Stimulated activated memory B cell treated with anti-CD40 and anti-IgM and Interleukin-4, amounts not matched to agents 10 μg/mL and 1 μg/mL and 100 μg/mL, for 72 hours (primary cell): ENCODE measurements around the gene CAVIN1.

Source experiments
- ATAC-seq: fragments of 150-1000 bp; cut with Tn5 transposase; 2 replicates; pipeline ENCODE4 v1.10.0; 2021
- H3K27ac Mint-ChIP-seq: one replicate; pipeline ENCODE4 v1.8.0; 2022; ENCODE audit warnings: mild to moderate bottlenecking, mixed read lengths
- H3K27me3 Mint-ChIP-seq: one replicate; pipeline ENCODE4 v1.8.0; 2022; ENCODE audit warnings: mixed read lengths
- H3K36me3 Mint-ChIP-seq: one replicate; pipeline ENCODE4 v1.8.0; 2022; ENCODE audit warnings: mixed read lengths
- H3K4me1 Mint-ChIP-seq: one replicate; pipeline ENCODE4 v1.8.0; 2022; ENCODE audit warnings: mixed read lengths
- H3K4me3 Mint-ChIP-seq: one replicate; pipeline ENCODE4 v1.8.0; 2022; ENCODE audit warnings: mild to moderate bottlenecking, moderate library complexity, mixed read lengths
- H3K9me3 Mint-ChIP-seq: one replicate; pipeline ENCODE4 v1.8.0; 2022; ENCODE audit warnings: mixed read lengths

The CAVIN1 gene

GRCh38 chr17:42414704-42415409 is 8.2 kb downstream of the CAVIN1 start:
- Mint-ChIP-seq H3K4me3 (no peak overlapping the region), H3K36me3 (no peaks in the 10 kb centered on the region), H3K27ac (peak overlapping the region; percentile 46), H3K27me3 (peaks cover 8% of the 10 kb centered on the region), H3K9me3 (no peaks in the 10 kb centered on the region), H3K4me1 (peaks cover 28% of the 10 kb centered on the region)
- peak; percentile 79 for ATAC-seq

- Mint-ChIP-seq H3K27me3 (peaks cover 8% of the 10 kb centered on the region), H3K4me1 (peaks cover 23% of the 10 kb centered on the region), H3K27ac (no peak overlapping the region), H3K36me3 (no peaks in the 10 kb centered on the region), H3K4me3 (no peak overlapping the region), H3K9me3 (no peaks in the 10 kb centered on the region)
- ATAC-seq, result no peak
Measured at GRCh38 chr17:42413464-42414040, 9.5 kb downstream of the CAVIN1 start.

- Mint-ChIP-seq H3K9me3 (no peaks in the 10 kb centered on the region), H3K27ac (no peak overlapping the region), H3K27me3 (peaks cover 8% of the 10 kb centered on the region), H3K36me3 (no peaks in the 10 kb centered on the region), H3K4me1 (peaks cover 29% of the 10 kb centered on the region), H3K4me3 (no peak overlapping the region)
- ATAC-seq, result no peak
Measured at GRCh38 chr17:42411905-42412679, 11.0 kb downstream of the CAVIN1 start.

- ATAC-seq, result no peak
- Mint-ChIP-seq H3K36me3 (no peaks in the 10 kb centered on the region), H3K4me3 (no peak overlapping the region), H3K9me3 (no peaks in the 10 kb centered on the region), H3K4me1 (peaks cover 27% of the 10 kb centered on the region), H3K27me3 (peaks cover 6% of the 10 kb centered on the region), H3K27ac (no peak overlapping the region)
Measured at GRCh38 chr17:42411361-42411760, 11.7 kb downstream of the CAVIN1 start.

DNA sequence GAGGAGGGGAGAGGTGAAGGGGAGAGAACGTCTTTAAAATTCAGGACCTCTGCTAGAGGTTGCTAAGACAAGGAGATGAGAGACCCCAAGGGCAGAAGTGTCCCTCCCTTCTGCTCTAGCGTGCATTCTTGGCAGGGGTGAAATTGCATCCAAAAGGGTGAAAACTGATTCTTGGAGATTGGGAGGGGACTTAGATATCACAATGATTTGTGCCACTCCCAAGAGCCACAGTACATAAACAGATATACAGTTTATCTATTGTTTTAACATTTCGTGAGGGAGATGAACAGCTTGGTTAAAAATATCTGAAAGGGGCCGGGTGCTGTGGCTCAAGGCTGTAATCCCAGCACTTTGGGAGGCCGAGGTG is 12.8 kb downstream of the CAVIN1 start:
- Mint-ChIP-seq H3K27ac (no peak overlapping the region), H3K27me3 (no peaks in the 10 kb centered on the region), H3K36me3 (no peaks in the 10 kb centered on the region), H3K4me3 (no peak overlapping the region), H3K4me1 (peaks cover 25% of the 10 kb centered on the region), H3K9me3 (no peaks in the 10 kb centered on the region)
- ATAC-seq, result no peak

GRCh38 chr17:42409523-42410318 is 13.3 kb downstream of the CAVIN1 start:
- Mint-ChIP-seq H3K4me3 (no peak overlapping the region), H3K4me1 (peaks cover 19% of the 10 kb centered on the region), H3K9me3 (no peaks in the 10 kb centered on the region), H3K27ac (no peak overlapping the region), H3K36me3 (no peaks in the 10 kb centered on the region), H3K27me3 (no peaks in the 10 kb centered on the region)
- ATAC-seq, result no peak

DNA sequence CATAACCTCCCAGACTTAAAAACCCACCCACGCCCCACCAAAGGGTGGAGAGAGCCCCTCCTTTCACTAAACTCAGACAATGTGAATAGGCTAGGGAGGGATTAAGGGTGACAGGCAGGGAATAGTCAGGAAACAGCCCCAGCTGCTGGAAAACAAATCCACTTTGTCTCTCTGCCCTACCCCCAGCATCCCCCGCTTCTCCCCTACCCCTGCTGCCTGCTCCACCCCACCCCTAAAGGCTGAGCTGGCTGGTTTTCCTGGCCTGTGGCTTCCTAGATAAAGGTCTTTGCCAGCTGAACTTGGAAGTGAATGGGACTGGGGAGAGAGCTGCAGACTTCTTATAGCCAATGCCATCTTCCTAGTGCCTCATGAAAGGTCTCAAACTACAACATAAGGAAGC is 15.0 kb downstream of the CAVIN1 start:
- H3K27ac Mint-ChIP-seq, result no peak overlapping the region
- ATAC-seq, result no peak
- H3K36me3 Mint-ChIP-seq, result no peaks in the 10 kb centered on the region
- no peaks in the 10 kb centered on the region for H3K9me3 Mint-ChIP-seq
- H3K4me3 Mint-ChIP-seq, result no peak overlapping the region
- peaks cover 20% of the 10 kb centered on the region for H3K4me1 Mint-ChIP-seq
- H3K27me3 Mint-ChIP-seq, result no peaks in the 10 kb centered on the region

- Mint-ChIP-seq H3K4me3 (no peak overlapping the region), H3K27ac (no peak overlapping the region), H3K9me3 (no peaks in the 10 kb centered on the region), H3K4me1 (peaks cover 20% of the 10 kb centered on the region), H3K27me3 (no peaks in the 10 kb centered on the region), H3K36me3 (no peaks in the 10 kb centered on the region)
- ATAC-seq, result peak; percentile 88
Measured at GRCh38 chr17:42407289-42407836, 15.7 kb downstream of the CAVIN1 start.

DNA sequence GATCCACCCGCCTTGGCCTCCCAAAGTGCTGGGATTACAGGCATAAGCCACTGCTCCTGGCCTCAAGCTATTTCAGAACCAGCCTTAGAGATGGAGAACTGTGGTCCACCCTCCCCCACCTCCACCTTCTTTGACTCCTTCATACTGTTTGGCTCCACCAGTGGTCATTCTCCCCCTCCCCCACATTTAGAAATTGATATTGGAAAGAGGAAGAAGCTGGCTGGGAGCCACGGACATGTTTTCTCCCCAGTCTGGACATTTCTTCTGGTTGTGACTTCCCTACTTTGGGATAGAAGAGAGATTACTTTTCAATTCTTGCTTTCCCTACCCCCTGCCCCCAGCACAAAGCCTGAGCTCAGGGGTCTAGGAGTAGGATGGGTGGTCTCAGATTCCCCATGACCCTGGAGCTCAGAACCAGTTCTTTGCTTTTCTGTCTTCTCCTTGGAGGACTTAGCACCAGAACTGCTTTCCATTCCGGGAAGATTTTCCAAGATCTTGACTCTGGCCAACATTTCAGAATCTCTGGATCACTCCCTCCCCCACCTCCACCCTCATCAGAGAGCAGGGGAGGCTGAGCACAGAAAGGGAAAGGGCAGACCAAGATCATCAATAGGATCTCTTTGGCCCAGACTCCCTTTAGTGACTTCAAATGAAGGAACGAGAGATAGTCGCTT is 16.3 kb downstream of the CAVIN1 start:
- H3K27ac Mint-ChIP-seq, result no peak overlapping the region
- H3K4me3 Mint-ChIP-seq, result no peak overlapping the region
- peaks cover 20% of the 10 kb centered on the region for H3K4me1 Mint-ChIP-seq
- H3K27me3 Mint-ChIP-seq, result no peaks in the 10 kb centered on the region
- H3K36me3 Mint-ChIP-seq, result no peaks in the 10 kb centered on the region
- no peak for ATAC-seq
- H3K9me3 Mint-ChIP-seq, result no peaks in the 10 kb centered on the region

DNA sequence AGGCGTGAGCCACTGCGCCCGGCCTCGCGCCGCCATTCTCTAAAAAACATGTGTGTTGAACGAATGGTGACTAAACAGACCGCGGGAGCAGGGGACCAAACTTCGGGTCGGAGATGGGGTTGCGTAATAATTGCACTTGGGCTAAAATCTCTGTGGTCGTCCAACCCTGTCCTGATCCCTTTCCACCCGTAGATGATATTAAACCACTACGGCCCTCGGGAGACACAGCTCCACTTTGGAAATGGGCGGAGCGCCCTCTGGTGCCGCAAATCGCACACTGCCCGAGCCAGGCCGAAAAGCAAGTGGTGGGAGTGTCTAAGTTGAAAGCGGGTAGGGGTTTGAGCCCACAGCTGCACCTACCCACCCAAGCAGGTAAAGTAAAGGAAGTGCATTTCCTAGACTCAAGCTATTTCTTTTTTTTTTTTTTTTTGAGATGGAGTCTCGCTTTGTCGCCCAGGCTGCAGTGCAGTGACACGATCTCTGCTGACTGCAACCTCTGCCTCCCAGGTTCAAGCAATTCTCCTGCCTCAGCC is 17.0 kb downstream of the CAVIN1 start:
- H3K36me3 Mint-ChIP-seq, result no peaks in the 10 kb centered on the region
- no peak overlapping the region for H3K4me3 Mint-ChIP-seq
- ATAC-seq, result peak; percentile 76
- H3K27me3 Mint-ChIP-seq, result no peaks in the 10 kb centered on the region
- peaks cover 20% of the 10 kb centered on the region for H3K4me1 Mint-ChIP-seq
- H3K9me3 Mint-ChIP-seq, result no peaks in the 10 kb centered on the region
- no peak overlapping the region for H3K27ac Mint-ChIP-seq

DNA sequence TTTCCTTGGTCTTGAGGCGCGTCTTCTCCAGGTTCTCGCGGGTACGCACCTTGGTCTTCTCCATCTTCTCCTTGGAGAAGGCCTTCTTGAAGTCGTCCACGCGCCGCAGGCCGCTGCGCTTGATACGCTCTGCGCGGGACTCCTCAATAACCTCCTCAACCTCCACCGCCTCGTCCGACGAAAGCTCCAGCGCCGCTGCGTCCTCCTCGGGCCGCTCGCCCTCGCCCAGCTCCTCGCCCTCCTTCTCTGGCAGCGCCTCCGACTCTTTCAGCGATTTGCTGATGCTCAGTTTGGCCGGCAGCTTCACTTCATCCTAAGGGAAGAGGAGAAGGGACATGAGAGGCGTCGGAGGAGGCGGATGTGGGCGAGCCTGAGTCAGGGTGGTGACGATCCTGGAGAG is 18.0 kb downstream of the CAVIN1 start:
- H3K27me3 Mint-ChIP-seq, result no peaks in the 10 kb centered on the region
- H3K4me3 Mint-ChIP-seq, result no peak overlapping the region
- no peaks in the 10 kb centered on the region for H3K9me3 Mint-ChIP-seq
- peaks cover 20% of the 10 kb centered on the region for H3K4me1 Mint-ChIP-seq
- no peaks in the 10 kb centered on the region for H3K36me3 Mint-ChIP-seq
- no peak overlapping the region for H3K27ac Mint-ChIP-seq
- no peak for ATAC-seq

DNA sequence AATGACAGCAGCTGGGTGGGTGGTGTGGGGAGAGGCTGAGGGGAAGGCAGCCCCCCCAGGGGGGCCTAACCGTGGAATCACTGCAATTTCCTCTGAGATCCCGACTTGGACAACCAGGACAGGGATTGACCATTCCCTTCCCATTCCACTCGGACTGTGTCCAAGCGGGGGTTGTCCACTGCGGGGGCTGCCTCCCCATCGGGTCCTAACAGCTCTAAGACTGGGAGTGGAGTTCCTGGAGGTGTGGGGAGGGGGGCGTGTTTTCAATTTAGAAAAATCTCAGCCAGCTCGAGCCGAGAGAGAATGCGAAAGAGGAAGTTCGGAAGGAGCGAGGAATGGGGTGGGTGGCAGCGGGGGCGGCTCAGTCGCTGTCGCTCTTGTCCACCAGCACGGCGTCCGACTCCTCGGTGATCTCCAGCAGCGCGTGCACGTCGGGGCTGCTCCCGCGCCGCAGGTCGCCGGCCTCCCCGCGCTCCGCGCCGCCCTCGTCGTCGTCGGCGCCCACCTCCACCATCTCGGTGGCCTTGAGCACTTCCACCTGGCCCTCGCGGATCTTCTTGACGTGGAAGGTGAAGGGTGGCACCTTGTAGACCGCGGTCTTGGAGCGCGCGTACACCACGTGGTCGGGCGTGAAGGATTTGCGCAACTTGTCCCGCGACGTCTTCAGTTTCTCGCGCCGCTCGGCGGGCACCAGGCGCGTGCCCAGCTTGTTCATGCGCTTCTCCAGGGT is 18.6 kb downstream of the CAVIN1 start:
- ATAC-seq, result no peak
- Mint-ChIP-seq H3K27ac (no peak overlapping the region), H3K36me3 (no peaks in the 10 kb centered on the region), H3K4me3 (no peak overlapping the region), H3K27me3 (no peaks in the 10 kb centered on the region), H3K9me3 (no peaks in the 10 kb centered on the region), H3K4me1 (peaks cover 20% of the 10 kb centered on the region)

- peaks cover 20% of the 10 kb centered on the region for H3K4me1 Mint-ChIP-seq
- no peaks in the 10 kb centered on the region for H3K36me3 Mint-ChIP-seq
- no peak overlapping the region for H3K27ac Mint-ChIP-seq
- no peaks in the 10 kb centered on the region for H3K9me3 Mint-ChIP-seq
- no peak overlapping the region for H3K4me3 Mint-ChIP-seq
- peak; percentile 65 for ATAC-seq
- no peaks in the 10 kb centered on the region for H3K27me3 Mint-ChIP-seq
Measured at GRCh38 chr17:42403150-42403549, 19.9 kb downstream of the CAVIN1 start.

DNA sequence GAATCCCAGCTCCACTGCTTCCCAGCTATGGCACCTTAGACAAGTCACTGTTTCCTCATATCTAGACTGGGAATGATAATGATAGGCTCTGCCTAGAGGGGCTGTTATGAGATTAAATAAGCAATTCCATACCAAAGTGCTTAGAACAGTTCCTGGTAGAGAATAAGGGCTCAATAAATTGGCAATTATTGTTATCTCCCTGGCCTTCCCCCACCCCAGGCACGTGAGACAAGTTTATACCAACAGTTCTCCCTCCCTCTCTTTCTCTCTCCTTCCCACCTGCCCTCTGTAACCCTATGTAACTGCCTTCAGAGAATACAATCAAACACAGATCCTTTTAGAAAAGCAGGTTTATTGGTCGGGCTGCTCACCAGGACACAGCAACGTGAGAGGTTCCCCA is 20.9 kb downstream of the CAVIN1 start:
- no peak for ATAC-seq
- Mint-ChIP-seq H3K27me3 (no peaks in the 10 kb centered on the region), H3K36me3 (no peaks in the 10 kb centered on the region)

More for the DNA sequence above, 20.9 kb downstream of the CAVIN1 start:
- H3K9me3 Mint-ChIP-seq, result no peaks in the 10 kb centered on the region
- H3K27ac Mint-ChIP-seq, result no peak overlapping the region
- no peak overlapping the region for H3K4me3 Mint-ChIP-seq
- H3K4me1 Mint-ChIP-seq, result peaks cover 14% of the 10 kb centered on the region
